Occipital lobe (tissue), 2 donors: ENCODE results near the gene CHRNA9. TPM values are rescaled to one million over a fixed set of nuclear protein-coding genes. Genes with fewer than 3 reads are reported as not detected.
"Not testable (repeated sequence)": the region's sequence is repeated elsewhere in the genome, so short reads cannot be mapped to it uniquely, and the experiment has no call there.

Experiments
- DNase-seq: peaks from one replicate; lab custom pipeline; 2025; lab: John Stamatoyannopoulos, UW
- total RNA-seq: library from RNA; depleted of rRNA; stranded (reverse); fragments of >200 nt; gene quantifications from one replicate; pipeline ENCODE4 v1.2.3, GENCODE V29; 2014

CHRNA9 gene
- 0.31 TPM for total RNA-seq

GRCh38 chr4:40334591-40335524 is at the start of gene CHRNA9:
Gene CHRNA9 (plus strand): TSS chr4:40335333. CDS start chr4:40335468, 135 bp downstream.
- no peak for DNase-seq

GRCh38 chr4:40285692-40286091 is 49.4 kb upstream of the CHRNA9 start:
- DNase-seq, result no peak

GRCh38 chr4:40288566-40288965 is 46.6 kb upstream of the CHRNA9 start:
- DNase-seq, result no peak

GRCh38 chr4:40289366-40290188 is 45.6 kb upstream of the CHRNA9 start:
- DNase-seq, result no peak

- DNase-seq, result not testable (repeated sequence)
Observed at GRCh38 chr4:40290611-40291186, 44.4 kb upstream of the CHRNA9 start.

GRCh38 chr4:40292313-40292759 is 42.8 kb upstream of the CHRNA9 start:
- no peak for DNase-seq

GRCh38 chr4:40294339-40294738 is 40.8 kb upstream of the CHRNA9 start:
- no peak for DNase-seq

GRCh38 chr4:40295030-40295429 is 40.1 kb upstream of the CHRNA9 start:
- DNase-seq, result not testable (repeated sequence)

- no peak for DNase-seq
Observed at GRCh38 chr4:40295572-40295971, 39.6 kb upstream of the CHRNA9 start.

GRCh38 chr4:40299126-40299525 is 36.0 kb upstream of the CHRNA9 start:
- DNase-seq, result no peak

- no peak for DNase-seq
Observed at GRCh38 chr4:40299811-40300292, 35.3 kb upstream of the CHRNA9 start.

- no peak for DNase-seq
Observed at GRCh38 chr4:40300371-40301162, 34.6 kb upstream of the CHRNA9 start.

- DNase-seq, result no peak
Observed at GRCh38 chr4:40301603-40302002, 33.5 kb upstream of the CHRNA9 start.

GRCh38 chr4:40303751-40304150 is 31.4 kb upstream of the CHRNA9 start:
- no peak for DNase-seq

GRCh38 chr4:40305328-40306170 is 29.6 kb upstream of the CHRNA9 start:
- DNase-seq, result no peak

GRCh38 chr4:40306226-40306625 is 28.9 kb upstream of the CHRNA9 start:
- no peak for DNase-seq

- DNase-seq, result no peak
Observed at GRCh38 chr4:40306976-40307375, 28.2 kb upstream of the CHRNA9 start.

- no peak for DNase-seq
Observed at GRCh38 chr4:40307627-40308497, 27.3 kb upstream of the CHRNA9 start.
